HEK293T (cell line): ENCODE results near the gene CA10.

Experiments
- CTCF ChIA-PET: fragments of 350-600 bp; formaldehyde crosslinking; extraction: SDS; loops from one replicate; lab custom pipeline; 2021; ENCODE audit warnings: antibody characterized with exemption, inconsistent platforms; lab: Yijun Ruan, JAX
- POLR2A ChIA-PET: fragments of 350-600 bp; formaldehyde crosslinking; extraction: SDS; loops from one replicate; lab custom pipeline; 2020; ENCODE audit warnings: antibody characterized with exemption, inconsistent platforms; lab: Yijun Ruan, JAX
- DNase-seq: peaks from one replicate; pipeline ENCODE4 v3.0.0; 2012; ENCODE audit warnings: mixed read lengths; ENCODE audit errors: extremely low spot score
- ARNT ChIP-seq: fragments of 450-650 bp; IDR thresholded peaks from 2 replicates; pipeline ENCODE4 v1.6.1; 2017; ENCODE audit warnings: mild to moderate bottlenecking
- BHLHE40 ChIP-seq: fragments of 450-650 bp; IDR thresholded peaks from 2 replicates; pipeline ENCODE4 v1.6.1; 2016; ENCODE audit warnings: mild to moderate bottlenecking, moderate library complexity, borderline replicate concordance
- CTBP1 ChIP-seq: fragments of 450-650 bp; IDR thresholded peaks from 2 replicates; pipeline ENCODE4 v1.6.1; 2016; ENCODE audit warnings: borderline replicate concordance
- ELF4 ChIP-seq: fragments of 450-650 bp; IDR thresholded peaks from 2 replicates; pipeline ENCODE4 v1.6.1; 2017; ENCODE audit warnings: antibody characterized with exemption
- FOXA1 ChIP-seq: fragments of 450-650 bp; IDR thresholded peaks from 2 replicates; pipeline ENCODE4 v1.6.1; 2016; ENCODE audit warnings: mild to moderate bottlenecking
- FOXK2 ChIP-seq: fragments of 450-650 bp; IDR thresholded peaks from 2 replicates; pipeline ENCODE4 v1.6.1; 2016; ENCODE audit warnings: mild to moderate bottlenecking
- FOXM1 ChIP-seq: fragments of 450-650 bp; IDR thresholded peaks from 2 replicates; pipeline ENCODE4 v1.6.1; 2017; ENCODE audit warnings: mild to moderate bottlenecking, borderline replicate concordance
- HDGF ChIP-seq: fragments of 450-650 bp; IDR thresholded peaks from 2 replicates; pipeline ENCODE4 v1.6.1; 2017; ENCODE audit warnings: antibody characterized with exemption, borderline replicate concordance
- L3MBTL2 ChIP-seq: fragments of 450-650 bp; conservative IDR thresholded peaks from 2 replicates; pipeline ENCODE4 v1.6.1; 2016; ENCODE audit warnings: mild to moderate bottlenecking
- LEF1 ChIP-seq: fragments of 450-650 bp; IDR thresholded peaks from 2 replicates; pipeline ENCODE4 v1.6.1; 2017; ENCODE audit warnings: mild to moderate bottlenecking, borderline replicate concordance
- NFRKB ChIP-seq: fragments of 450-650 bp; IDR thresholded peaks from 2 replicates; pipeline ENCODE4 v1.6.1; 2016; ENCODE audit warnings: mild to moderate bottlenecking, moderate library complexity
- PKNOX1 ChIP-seq: fragments of 450-650 bp; IDR thresholded peaks from 2 replicates; pipeline ENCODE4 v1.6.1; 2016
- SP1 ChIP-seq: fragments of 450-650 bp; IDR thresholded peaks from 2 replicates; pipeline ENCODE4 v1.6.1; 2017
- SUZ12 ChIP-seq: fragments of 450-650 bp; IDR thresholded peaks from 2 replicates; pipeline ENCODE4 v1.6.1; 2016; ENCODE audit warnings: mild to moderate bottlenecking
- TARDBP ChIP-seq: fragments of 450-650 bp; IDR thresholded peaks from 2 replicates; pipeline ENCODE4 v1.6.1; 2016
- ZNF384 ChIP-seq: fragments of 450-650 bp; IDR thresholded peaks from 2 replicates; pipeline ENCODE4 v1.6.1; 2016

The CA10 gene

GRCh38 chr17:51597345-51597744 is 561.2 kb downstream of the CA10 start:
- DNase-seq: no peak
- TF ChIP-seq ZNF384: no peak
- no peak for TF ChIP-seq FOXM1
- no peak for TF ChIP-seq CTBP1
- no peak for TF ChIP-seq SP1
- TF ChIP-seq TARDBP: no peak
- TF ChIP-seq PKNOX1: no peak
- no peak for TF ChIP-seq ELF4
- no peak for TF ChIP-seq L3MBTL2
- TF ChIP-seq ARNT: no peak
- no peak for TF ChIP-seq BHLHE40
- no peak for TF ChIP-seq FOXA1
- no peak for TF ChIP-seq LEF1
- no peak for TF ChIP-seq SUZ12
- TF ChIP-seq NFRKB: no peak
- TF ChIP-seq FOXK2: no peak
- ChIA-PET CTCF (interaction anchor here (0.8 kb wide), 1 partner anchor 11 kb away, joined by 3 read pairs; no protein-coding TSS in a partner anchor), POLR2A (no interaction called here)

GRCh38 chr17:51595826-51596398 is 562.6 kb downstream of the CA10 start:
- DNase-seq: no peak
- ChIA-PET POLR2A (no interaction called here), CTCF (no interaction called here)
- TF ChIP-seq L3MBTL2 (no peak), PKNOX1 (no peak), HDGF (no peak), FOXK2 (no peak), ARNT (no peak), FOXA1 (no peak), BHLHE40 (no peak), CTBP1 (no peak), LEF1 (no peak), TARDBP (no peak), FOXM1 (no peak), ZNF384 (no peak), SUZ12 (no peak), NFRKB (no peak), ELF4 (no peak), SP1 (no peak)

GRCh38 chr17:51590071-51590656 is 568.4 kb downstream of the CA10 start:
- DNase-seq: no peak
- TF ChIP-seq NFRKB (no peak), SP1 (no peak), FOXK2 (no peak), CTBP1 (no peak), ARNT (no peak), ZNF384 (no peak), BHLHE40 (no peak), PKNOX1 (no peak), SUZ12 (no peak), FOXA1 (no peak), ELF4 (no peak), FOXM1 (no peak)
- CTCF ChIA-PET: no interaction called here
- POLR2A ChIA-PET: no interaction called here

GRCh38 chr17:51588063-51588462 is 570.5 kb downstream of the CA10 start:
- TF ChIP-seq SP1 (no peak), ZNF384 (no peak), SUZ12 (no peak), LEF1 (no peak), ARNT (no peak), BHLHE40 (no peak), PKNOX1 (no peak), NFRKB (no peak), FOXK2 (no peak), HDGF (no peak), L3MBTL2 (no peak), FOXM1 (no peak), ELF4 (no peak), FOXA1 (no peak), TARDBP (no peak), CTBP1 (no peak)
- ChIA-PET POLR2A (no interaction called here), CTCF (no interaction called here)
- no peak for DNase-seq

GRCh38 chr17:51587516-51587915 is 571.0 kb downstream of the CA10 start:
- ChIA-PET POLR2A (no interaction called here), CTCF (no interaction called here)
- no peak for TF ChIP-seq FOXA1
- no peak for TF ChIP-seq ELF4
- no peak for TF ChIP-seq BHLHE40
- no peak for TF ChIP-seq LEF1
- no peak for DNase-seq

- DNase-seq: peak; percentile 25
- ChIA-PET POLR2A (no interaction called here), CTCF (no interaction called here)
- TF ChIP-seq LEF1 (no peak), FOXK2 (no peak), BHLHE40 (no peak), ELF4 (no peak), SP1 (no peak), SUZ12 (no peak), CTBP1 (no peak), PKNOX1 (no peak), FOXM1 (no peak), HDGF (no peak), TARDBP (no peak), ARNT (no peak)
These were observed 572.9 kb downstream of the CA10 start for GRCh38 chr17:51585514-51586104.
